HEK293 (cell line): ENCODE results near the gene FAM210A.

Experiments
- CTCF ChIA-PET: fragments of 350-600 bp; formaldehyde crosslinking; extraction: SDS; loops from one replicate; lab custom pipeline; 2021; ENCODE audit warnings: antibody characterized with exemption; lab: Yijun Ruan, JAX
- POLR2A ChIA-PET: fragments of 300-600 bp; formaldehyde crosslinking; extraction: SDS; loops from one replicate; lab custom pipeline; 2020; ENCODE audit warnings: antibody characterized with exemption, inconsistent platforms; lab: Yijun Ruan, JAX
- H3K27ac ChIP-seq: fragments of 200-500 bp; sonication (Bioruptor generic); 2 replicates; pipeline ENCODE4 v1.5.1; 2014; ENCODE audit warnings: low read depth, low read length, control low read depth, inconsistent platforms; ENCODE audit errors: extremely low read depth
- H3K36me3 ChIP-seq, 2 experiments: fragments of 200-500 bp in 1 of 2; sonication (Bioruptor generic) in 1 of 2; 1 replicate in 1 of 2; 2 replicates in 1 of 2; pipeline ENCODE4 v1.5.1; 2014 to 2017; ENCODE audit warnings: inconsistent platforms in 2 of 2, low read length in 2 of 2; ENCODE audit not compliant: control insufficient read depth in 2 of 2, insufficient read depth in 1 of 2
- H3K4me1 ChIP-seq: fragments of 200-500 bp; sonication (Bioruptor generic); 2 replicates; pipeline ENCODE4 v1.5.1; 2014; ENCODE audit warnings: mild to moderate bottlenecking, low read length, inconsistent platforms; ENCODE audit not compliant: control insufficient read depth, insufficient read depth
- H3K4me3 ChIP-seq: 2 replicates; pipeline ENCODE4 v1.5.1; 2011; ENCODE audit warnings: low read depth, mild to moderate bottlenecking, control low read depth, low read length, moderate library complexity
- H3K9me3 ChIP-seq: fragments of 200-500 bp; sonication (Bioruptor generic); 2 replicates; pipeline ENCODE4 v1.5.1; 2014; ENCODE audit warnings: low read depth, low read length, inconsistent platforms; ENCODE audit not compliant: control insufficient read depth, insufficient read depth
- KLF9 ChIP-seq: fragments of 450-650 bp; formaldehyde crosslinking; IDR thresholded peaks from 2 replicates; pipeline ENCODE4 v1.5.1; 2016; ENCODE audit warnings: missing biosample characterization, missing genetic modification characterization, low read depth
- PATZ1 ChIP-seq: fragments of 450-650 bp; formaldehyde crosslinking; IDR thresholded peaks from 2 replicates; pipeline ENCODE4 v1.5.1; 2016; ENCODE audit warnings: missing biosample characterization, missing genetic modification characterization
- REPIN1 ChIP-seq: fragments of 450-650 bp; formaldehyde crosslinking; IDR thresholded peaks from 2 replicates; pipeline ENCODE4 v1.5.1; 2017; ENCODE audit warnings: missing biosample characterization, missing genetic modification characterization, low read depth
- SALL2 ChIP-seq: fragments of 450-650 bp; formaldehyde crosslinking; IDR thresholded peaks from 2 replicates; pipeline ENCODE4 v1.5.0; 2017; ENCODE audit warnings: missing biosample characterization, mild to moderate bottlenecking, missing genetic modification characterization, borderline replicate concordance
- ZBTB17 ChIP-seq: fragments of 450-650 bp; formaldehyde crosslinking; IDR thresholded peaks from 2 replicates; pipeline ENCODE4 v1.5.1; 2016; ENCODE audit warnings: missing biosample characterization, missing genetic modification characterization
- ZFP3 ChIP-seq: fragments of 450-650 bp; formaldehyde crosslinking; IDR thresholded peaks from 2 replicates; pipeline ENCODE4 v1.5.1; 2016; ENCODE audit warnings: low read depth, missing biosample characterization, missing genetic modification characterization
- ZNF146 ChIP-seq: fragments of 450-650 bp; formaldehyde crosslinking; IDR thresholded peaks from 2 replicates; pipeline ENCODE4 v1.5.1; 2016; ENCODE audit warnings: missing biosample characterization, missing genetic modification characterization
- ZNF184 ChIP-seq: fragments of 450-650 bp; IDR thresholded peaks from 2 replicates; pipeline ENCODE4 v1.5.1; 2018; ENCODE audit warnings: missing biosample characterization, mild to moderate bottlenecking, missing genetic modification characterization
- ZNF23 ChIP-seq: fragments of 450-650 bp; formaldehyde crosslinking; IDR thresholded peaks from 2 replicates; pipeline ENCODE4 v1.5.1; 2016; ENCODE audit warnings: missing biosample characterization, missing genetic modification characterization, borderline replicate concordance
- ZNF350 ChIP-seq: fragments of 450-650 bp; formaldehyde crosslinking; IDR thresholded peaks from 2 replicates; pipeline ENCODE4 v1.5.0; 2017; ENCODE audit warnings: missing biosample characterization, mild to moderate bottlenecking, missing genetic modification characterization
- ZNF404 ChIP-seq: fragments of 450-650 bp; formaldehyde crosslinking; IDR thresholded peaks from 2 replicates; pipeline ENCODE4 v1.5.1; 2017; ENCODE audit warnings: missing biosample characterization, missing genetic modification characterization
- ZNF529 ChIP-seq: fragments of 450-650 bp; formaldehyde crosslinking; IDR thresholded peaks from 2 replicates; pipeline ENCODE4 v1.5.1; 2017; ENCODE audit warnings: missing genetic modification characterization, missing biosample characterization; ENCODE audit not compliant: insufficient replicate concordance
- ZNF549 ChIP-seq: fragments of 450-650 bp; IDR thresholded peaks from 2 replicates; pipeline ENCODE4 v1.5.1; 2018; ENCODE audit warnings: missing biosample characterization, missing genetic modification characterization, mild to moderate bottlenecking, inconsistent platforms, moderate library complexity
- ZNF561 ChIP-seq: fragments of 450-650 bp; IDR thresholded peaks from 2 replicates; pipeline ENCODE4 v1.5.1; 2018; ENCODE audit warnings: missing biosample characterization, missing genetic modification characterization, borderline replicate concordance
- ZNF658 ChIP-seq: fragments of 450-650 bp; formaldehyde crosslinking; IDR thresholded peaks from 2 replicates; pipeline ENCODE4; 2016; ENCODE audit warnings: missing biosample characterization, missing genetic modification characterization
- ZNF768 ChIP-seq: fragments of 450-650 bp; formaldehyde crosslinking; IDR thresholded peaks from 2 replicates; pipeline ENCODE4 v1.5.1; 2018; ENCODE audit warnings: missing biosample characterization, mild to moderate bottlenecking, missing genetic modification characterization
- TF ChIP-seq, protein P1 (sequence below): fragments of 450-650 bp; formaldehyde crosslinking; IDR thresholded peaks from 2 replicates; pipeline ENCODE4 v1.5.1; 2016; ENCODE audit warnings: missing biosample characterization, missing genetic modification characterization
- TF ChIP-seq, protein P2 (sequence below): fragments of 450-650 bp; formaldehyde crosslinking; IDR thresholded peaks from 2 replicates; pipeline ENCODE4 v1.5.1; 2017; ENCODE audit warnings: missing biosample characterization, missing genetic modification characterization
- TF ChIP-seq, protein P3 (sequence below): fragments of 450-650 bp; formaldehyde crosslinking; conservative IDR thresholded peaks from 2 replicates; pipeline ENCODE4 v1.5.1; 2016; ENCODE audit warnings: low read depth, missing biosample characterization, missing genetic modification characterization
- TF ChIP-seq, protein P4 (sequence below): fragments of 450-650 bp; formaldehyde crosslinking; IDR thresholded peaks from 2 replicates; pipeline ENCODE4 v1.5.1; 2017; ENCODE audit warnings: missing biosample characterization, missing genetic modification characterization
- TF ChIP-seq, protein P5 (sequence below): fragments of 450-650 bp; formaldehyde crosslinking; IDR thresholded peaks from 2 replicates; pipeline ENCODE4 v1.5.1; 2016; ENCODE audit warnings: missing biosample characterization, missing genetic modification characterization

The FAM210A gene

GRCh38 chr18:13703899-13704298 is 22.5 kb downstream of the FAM210A start (continued):
- TF ChIP-seq REPIN1 (no peak), ZNF350 (tag by site-specific recombination) (no peak), ZBTB17 (tag by site-specific recombination) (no peak), ZNF549 (peak; percentile 77), ZNF23 (no peak), ZNF529 (tag by site-specific recombination) (peak; percentile 62), ZNF404 (tag by site-specific recombination) (no peak)
- TF ChIP-seq, protein P1, sequence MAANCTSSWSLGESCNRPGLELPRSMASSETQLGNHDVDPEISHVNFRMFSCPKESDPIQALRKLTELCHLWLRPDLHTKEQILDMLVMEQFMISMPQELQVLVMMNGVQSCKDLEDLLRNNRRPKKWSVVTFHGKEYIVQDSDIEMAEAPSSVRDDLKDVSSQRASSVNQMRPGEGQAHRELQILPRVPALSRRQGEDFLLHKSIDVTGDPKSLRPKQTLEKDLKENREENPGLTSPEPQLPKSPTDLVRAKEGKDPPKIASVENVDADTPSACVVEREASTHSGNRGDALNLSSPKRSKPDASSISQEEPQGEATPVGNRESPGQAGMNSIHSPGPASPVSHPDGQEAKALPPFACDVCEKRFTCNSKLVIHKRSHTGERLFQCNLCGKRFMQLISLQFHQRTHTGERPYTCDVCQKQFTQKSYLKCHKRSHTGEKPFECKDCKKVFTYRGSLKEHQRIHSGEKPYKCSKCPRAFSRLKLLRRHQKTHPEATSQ (tag by site-specific recombination): no peak
- TF ChIP-seq, protein P2, sequence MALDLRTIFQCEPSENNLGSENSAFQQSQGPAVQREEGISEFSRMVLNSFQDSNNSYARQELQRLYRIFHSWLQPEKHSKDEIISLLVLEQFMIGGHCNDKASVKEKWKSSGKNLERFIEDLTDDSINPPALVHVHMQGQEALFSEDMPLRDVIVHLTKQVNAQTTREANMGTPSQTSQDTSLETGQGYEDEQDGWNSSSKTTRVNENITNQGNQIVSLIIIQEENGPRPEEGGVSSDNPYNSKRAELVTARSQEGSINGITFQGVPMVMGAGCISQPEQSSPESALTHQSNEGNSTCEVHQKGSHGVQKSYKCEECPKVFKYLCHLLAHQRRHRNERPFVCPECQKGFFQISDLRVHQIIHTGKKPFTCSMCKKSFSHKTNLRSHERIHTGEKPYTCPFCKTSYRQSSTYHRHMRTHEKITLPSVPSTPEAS: no peak
- TF ChIP-seq, all 188 proteins: peak for 6

GRCh38 chr18:13700153-13700552 is 26.2 kb downstream of the FAM210A start:
- Histone ChIP-seq H3K4me3 (no peak overlapping the region), H3K36me3 (no peaks in the 10 kb centered on the region; a peak in 1 of 3 replicates), H3K9me3 (no peaks in the 10 kb centered on the region), H3K4me1 (no peaks in the 10 kb centered on the region), H3K27ac (no peak overlapping the region)
- no peak for TF ChIP-seq KLF9 (tag by site-specific recombination)
- no peak for TF ChIP-seq PATZ1 (tag by site-specific recombination)
- no peak for TF ChIP-seq ZFP3 (tag by site-specific recombination)
- TF ChIP-seq ZNF658 (tag by site-specific recombination): no peak
- TF ChIP-seq, protein P3, sequence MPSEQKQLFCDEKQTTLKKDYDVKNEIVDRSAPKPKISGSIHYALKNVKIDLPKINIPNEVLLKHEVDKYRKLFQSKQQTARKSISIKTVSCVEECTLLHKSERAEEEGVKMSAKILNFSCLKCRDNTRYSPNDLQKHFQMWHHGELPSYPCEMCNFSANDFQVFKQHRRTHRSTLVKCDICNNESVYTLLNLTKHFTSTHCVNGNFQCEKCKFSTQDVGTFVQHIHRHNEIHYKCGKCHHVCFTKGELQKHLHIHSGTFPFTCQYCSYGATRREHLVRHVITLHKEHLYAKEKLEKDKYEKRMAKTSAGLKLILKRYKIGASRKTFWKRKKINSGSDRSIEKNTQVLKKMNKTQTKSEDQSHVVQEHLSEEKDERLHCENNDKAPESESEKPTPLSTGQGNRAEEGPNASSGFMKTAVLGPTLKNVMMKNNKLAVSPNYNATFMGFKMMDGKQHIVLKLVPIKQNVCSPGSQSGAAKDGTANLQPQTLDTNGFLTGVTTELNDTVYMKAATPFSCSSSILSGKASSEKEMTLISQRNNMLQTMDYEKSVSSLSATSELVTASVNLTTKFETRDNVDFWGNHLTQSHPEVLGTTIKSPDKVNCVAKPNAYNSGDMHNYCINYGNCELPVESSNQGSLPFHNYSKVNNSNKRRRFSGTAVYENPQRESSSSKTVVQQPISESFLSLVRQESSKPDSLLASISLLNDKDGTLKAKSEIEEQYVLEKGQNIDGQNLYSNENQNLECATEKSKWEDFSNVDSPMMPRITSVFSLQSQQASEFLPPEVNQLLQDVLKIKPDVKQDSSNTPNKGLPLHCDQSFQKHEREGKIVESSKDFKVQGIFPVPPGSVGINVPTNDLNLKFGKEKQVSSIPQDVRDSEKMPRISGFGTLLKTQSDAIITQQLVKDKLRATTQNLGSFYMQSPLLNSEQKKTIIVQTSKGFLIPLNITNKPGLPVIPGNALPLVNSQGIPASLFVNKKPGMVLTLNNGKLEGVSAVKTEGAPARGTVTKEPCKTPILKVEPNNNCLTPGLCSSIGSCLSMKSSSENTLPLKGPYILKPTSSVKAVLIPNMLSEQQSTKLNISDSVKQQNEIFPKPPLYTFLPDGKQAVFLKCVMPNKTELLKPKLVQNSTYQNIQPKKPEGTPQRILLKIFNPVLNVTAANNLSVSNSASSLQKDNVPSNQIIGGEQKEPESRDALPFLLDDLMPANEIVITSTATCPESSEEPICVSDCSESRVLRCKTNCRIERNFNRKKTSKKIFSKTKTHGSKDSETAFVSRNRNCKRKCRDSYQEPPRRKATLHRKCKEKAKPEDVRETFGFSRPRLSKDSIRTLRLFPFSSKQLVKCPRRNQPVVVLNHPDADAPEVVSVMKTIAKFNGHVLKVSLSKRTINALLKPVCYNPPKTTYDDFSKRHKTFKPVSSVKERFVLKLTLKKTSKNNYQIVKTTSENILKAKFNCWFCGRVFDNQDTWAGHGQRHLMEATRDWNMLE (tag by site-specific recombination): no peak
- TF ChIP-seq ZNF561: no peak
- TF ChIP-seq, protein P4, sequence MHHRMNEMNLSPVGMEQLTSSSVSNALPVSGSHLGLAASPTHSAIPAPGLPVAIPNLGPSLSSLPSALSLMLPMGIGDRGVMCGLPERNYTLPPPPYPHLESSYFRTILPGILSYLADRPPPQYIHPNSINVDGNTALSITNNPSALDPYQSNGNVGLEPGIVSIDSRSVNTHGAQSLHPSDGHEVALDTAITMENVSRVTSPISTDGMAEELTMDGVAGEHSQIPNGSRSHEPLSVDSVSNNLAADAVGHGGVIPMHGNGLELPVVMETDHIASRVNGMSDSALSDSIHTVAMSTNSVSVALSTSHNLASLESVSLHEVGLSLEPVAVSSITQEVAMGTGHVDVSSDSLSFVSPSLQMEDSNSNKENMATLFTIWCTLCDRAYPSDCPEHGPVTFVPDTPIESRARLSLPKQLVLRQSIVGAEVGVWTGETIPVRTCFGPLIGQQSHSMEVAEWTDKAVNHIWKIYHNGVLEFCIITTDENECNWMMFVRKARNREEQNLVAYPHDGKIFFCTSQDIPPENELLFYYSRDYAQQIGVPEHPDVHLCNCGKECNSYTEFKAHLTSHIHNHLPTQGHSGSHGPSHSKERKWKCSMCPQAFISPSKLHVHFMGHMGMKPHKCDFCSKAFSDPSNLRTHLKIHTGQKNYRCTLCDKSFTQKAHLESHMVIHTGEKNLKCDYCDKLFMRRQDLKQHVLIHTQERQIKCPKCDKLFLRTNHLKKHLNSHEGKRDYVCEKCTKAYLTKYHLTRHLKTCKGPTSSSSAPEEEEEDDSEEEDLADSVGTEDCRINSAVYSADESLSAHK (tag by site-specific recombination): no peak
- TF ChIP-seq ZNF146: no peak
- no peak for TF ChIP-seq ZNF768
- no peak for TF ChIP-seq ZNF184 (tag by site-specific recombination)
- TF ChIP-seq SALL2 (tag by site-specific recombination): no peak
- TF ChIP-seq, protein P5, sequence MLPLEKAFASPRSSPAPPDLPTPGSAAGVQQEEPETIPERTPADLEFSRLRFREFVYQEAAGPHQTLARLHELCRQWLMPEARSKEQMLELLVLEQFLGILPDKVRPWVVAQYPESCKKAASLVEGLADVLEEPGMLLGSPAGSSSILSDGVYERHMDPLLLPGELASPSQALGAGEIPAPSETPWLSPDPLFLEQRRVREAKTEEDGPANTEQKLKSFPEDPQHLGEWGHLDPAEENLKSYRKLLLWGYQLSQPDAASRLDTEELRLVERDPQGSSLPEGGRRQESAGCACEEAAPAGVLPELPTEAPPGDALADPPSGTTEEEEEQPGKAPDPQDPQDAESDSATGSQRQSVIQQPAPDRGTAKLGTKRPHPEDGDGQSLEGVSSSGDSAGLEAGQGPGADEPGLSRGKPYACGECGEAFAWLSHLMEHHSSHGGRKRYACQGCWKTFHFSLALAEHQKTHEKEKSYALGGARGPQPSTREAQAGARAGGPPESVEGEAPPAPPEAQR (tag by site-specific recombination): no peak
- CTCF ChIA-PET: no interaction called here
- POLR2A ChIA-PET: no interaction called here
